NCI-H1930 (cell line): ENCODE data around the gene SUMF1.
"Not testable (repeated sequence)": the region's sequence is repeated elsewhere in the genome, so short reads cannot be mapped to it uniquely, and the experiment has no call there.

Experiments
- DNase-seq, 2 experiments: peaks; one replicate each; lab custom pipeline; 2025; lab: John Stamatoyannopoulos, UW

Gene SUMF1

GRCh38 chr3:4460334-4460733 is 6.7 kb downstream of the SUMF1 start:
- no peak for DNase-seq

GRCh38 chr3:4458961-4459360 is 8.1 kb downstream of the SUMF1 start:
- DNase-seq, result no peak

DNA sequence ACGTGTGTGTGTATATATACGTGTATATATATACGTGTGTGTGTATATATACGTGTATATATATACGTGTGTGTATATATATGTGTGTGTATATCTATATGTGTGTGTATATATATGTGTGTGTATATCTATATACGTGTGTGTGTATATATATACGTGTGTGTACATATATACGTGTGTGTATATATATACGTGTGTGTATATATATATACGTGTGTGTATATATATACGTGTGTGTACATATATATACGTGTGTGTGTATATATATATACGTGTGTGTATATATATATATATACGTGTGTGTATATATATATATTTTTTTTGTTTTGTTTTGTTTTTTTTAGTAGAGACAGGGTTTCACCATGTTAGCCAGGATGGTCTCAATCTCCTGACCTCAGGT is 10.3 kb downstream of the SUMF1 start:
- DNase-seq, result not testable (repeated sequence)

- DNase-seq, result no peak
Measured at GRCh38 chr3:4454142-4454541, 12.9 kb downstream of the SUMF1 start.

DNA sequence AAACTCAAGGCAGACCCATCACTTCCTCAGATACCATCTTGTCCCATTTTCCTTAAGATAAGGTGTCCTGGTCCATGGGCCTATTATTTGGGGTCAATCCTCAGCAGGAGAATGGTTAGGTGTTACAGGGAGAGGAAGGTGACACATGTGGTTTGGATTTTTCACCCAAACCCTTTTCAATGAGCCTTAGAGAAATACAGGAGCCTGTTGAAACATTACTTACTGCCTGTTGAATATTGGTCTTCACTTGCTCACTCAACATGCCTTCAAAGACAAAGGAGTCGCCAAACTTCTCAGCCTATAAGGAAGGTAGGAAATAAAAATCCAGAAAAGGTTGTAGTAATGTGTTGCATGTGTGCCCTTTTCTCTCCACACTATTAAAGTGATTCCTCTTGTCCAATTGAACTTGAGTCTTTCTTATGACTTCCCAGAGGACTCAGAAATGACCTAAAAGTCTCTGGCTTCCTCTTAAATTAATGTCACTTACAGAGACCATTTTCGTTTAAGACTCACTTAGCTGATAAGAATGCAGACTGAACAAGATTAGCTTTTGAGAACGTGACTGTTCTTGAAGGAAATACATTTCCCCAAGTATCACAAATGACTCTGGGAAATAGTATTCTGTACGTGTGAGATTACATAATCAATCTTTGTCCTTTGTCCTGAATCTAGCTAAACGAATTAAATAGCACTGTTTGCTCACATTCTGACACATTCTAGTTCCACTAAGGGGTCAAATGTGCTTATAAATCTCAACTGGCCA is 17.8 kb downstream of the SUMF1 start:
- DNase-seq, result no peak

DNA sequence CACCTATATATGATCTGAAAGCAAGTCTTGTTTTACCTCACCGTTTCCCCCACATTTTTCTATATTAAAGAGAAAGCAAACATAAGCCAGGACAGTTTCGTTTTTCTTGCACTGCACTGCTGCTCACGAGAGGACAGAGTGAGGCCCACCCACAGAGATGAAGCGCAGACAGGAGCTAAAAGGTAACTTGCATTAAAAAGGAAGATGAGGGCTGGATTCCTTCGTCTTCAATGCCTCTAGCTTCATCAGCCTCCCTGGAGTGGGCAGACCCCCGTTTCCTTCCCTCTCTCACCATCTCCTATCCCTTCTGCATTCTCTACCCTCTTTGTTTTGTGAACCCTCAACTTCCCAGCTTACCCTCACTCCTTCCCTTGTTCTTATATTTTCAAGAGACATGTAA is 18.9 kb downstream of the SUMF1 start:
- DNase-seq, result no peak

DNA sequence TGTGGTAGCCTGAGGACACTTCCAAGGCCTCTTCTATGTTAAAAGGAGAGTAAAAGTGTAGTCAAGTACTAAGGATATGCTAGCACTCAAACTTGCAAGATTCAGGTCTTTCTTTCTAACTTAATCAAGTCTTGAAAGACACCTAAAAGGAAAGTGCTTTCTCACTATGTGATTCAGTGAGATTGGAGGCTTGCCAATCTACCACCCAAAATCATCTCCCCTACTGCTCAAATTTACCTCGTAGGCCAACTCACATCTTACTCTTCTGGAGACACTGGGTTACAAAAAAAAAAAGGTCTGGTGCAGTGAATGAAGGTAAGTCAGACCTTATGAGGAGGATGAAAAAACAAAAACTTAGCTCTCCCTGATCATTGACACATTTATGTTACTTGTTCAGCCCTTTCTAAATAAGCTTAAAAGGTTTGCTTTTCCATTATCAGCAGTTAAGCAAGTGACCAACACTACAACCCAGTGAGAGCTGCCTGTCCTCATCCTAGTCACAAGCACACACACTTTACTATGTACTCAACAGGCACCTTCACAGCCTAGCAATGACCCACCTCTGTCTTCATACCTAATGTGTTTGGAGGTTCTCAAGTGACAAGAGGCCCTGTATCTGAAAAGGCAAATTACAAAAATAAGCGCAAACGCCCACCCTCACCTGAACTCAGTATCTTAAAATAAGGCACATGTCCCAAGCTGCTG is 19.6 kb downstream of the SUMF1 start:
- DNase-seq, result no peak

GRCh38 chr3:4440951-4441350 is 26.1 kb downstream of the SUMF1 start:
- DNase-seq, result no peak

DNA sequence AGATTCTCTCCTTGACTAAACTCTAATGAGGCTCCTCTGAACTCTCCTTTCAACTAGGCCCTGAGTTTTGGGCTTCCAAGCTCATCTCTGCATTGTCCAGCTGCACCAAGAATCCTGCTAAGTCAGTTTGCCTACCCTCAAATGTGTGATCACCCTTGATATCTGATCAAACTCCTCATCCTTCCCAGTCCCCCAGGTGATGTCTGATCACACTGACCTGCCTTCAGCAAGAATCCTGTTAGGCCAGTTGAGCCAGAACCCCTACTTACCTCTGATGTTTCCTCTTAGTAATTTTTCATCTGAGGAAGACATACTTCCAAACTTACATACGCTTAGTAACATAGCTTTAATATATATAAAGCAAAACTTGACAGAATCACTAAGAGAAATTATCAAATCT is 28.8 kb downstream of the SUMF1 start:
- no peak for DNase-seq

DNA sequence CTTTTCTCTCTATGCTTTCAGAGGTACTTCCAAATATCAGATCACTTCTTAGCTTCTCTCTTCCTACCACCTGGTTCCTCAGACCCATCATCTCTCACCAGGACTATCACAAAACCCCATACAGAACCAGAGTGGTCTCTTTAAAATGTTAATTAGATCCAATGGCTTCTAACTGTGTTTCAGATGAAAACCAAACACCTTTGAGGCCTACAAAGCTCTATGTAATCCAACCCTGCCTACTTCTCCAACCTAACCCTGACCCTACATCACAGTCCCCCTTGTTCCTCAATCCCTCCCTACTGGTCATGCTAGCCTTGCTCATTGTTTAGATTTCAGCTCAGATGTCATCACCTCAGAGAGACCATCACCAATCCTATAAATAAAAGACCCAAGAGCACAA is 34.8 kb downstream of the SUMF1 start:
- DNase-seq, result no peak

- no peak for DNase-seq
Measured at GRCh38 chr3:4429648-4430350, 37.3 kb downstream of the SUMF1 start.

- no peak for DNase-seq
Measured at GRCh38 chr3:4426782-4427344, 40.2 kb downstream of the SUMF1 start.

- no peak for DNase-seq
Measured at GRCh38 chr3:4426261-4426781, 40.7 kb downstream of the SUMF1 start.

GRCh38 chr3:4425707-4426106 is 41.4 kb downstream of the SUMF1 start:
- DNase-seq, result no peak

- DNase-seq, result no peak
Measured at GRCh38 chr3:4425055-4425454, 42.0 kb downstream of the SUMF1 start.

DNA sequence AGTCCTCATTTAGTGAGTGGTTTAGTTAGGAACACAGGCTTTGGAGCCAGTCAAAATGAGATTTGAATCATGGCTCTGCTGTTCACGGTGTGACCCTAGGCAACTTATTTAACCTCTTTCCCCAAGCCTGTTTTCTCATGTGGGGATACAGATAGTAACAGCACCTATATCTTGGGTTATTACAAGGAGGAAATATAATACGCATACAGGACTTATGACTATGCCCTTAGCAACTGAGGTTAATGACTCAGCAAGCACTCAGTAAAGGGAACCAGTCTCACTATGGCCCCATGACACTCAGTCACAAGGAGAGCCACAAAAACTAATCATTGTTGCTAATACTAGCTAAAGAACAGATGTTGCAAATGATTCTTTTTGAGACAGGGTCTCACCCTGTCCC is 45.9 kb downstream of the SUMF1 start:
- no peak for DNase-seq

DNA sequence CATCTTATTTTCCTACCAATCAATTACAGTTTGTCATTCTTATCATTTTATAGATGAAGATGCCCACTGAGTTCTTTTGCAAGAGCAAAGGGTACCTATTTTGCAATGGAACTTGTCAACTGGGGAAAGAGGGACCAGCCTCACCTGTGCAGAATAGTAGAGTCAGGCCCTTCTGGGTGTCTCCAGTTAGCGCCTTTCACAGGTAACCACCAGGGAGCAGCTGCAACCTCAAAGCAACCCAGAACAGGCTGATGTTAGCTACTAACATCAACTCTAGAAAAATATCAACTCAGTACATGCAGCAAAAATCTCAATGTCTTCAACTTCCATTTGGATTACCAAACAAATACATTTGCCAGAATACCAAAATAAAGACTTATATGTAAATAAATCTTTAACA is 47.1 kb downstream of the SUMF1 start:
- DNase-seq, result no peak

GRCh38 chr3:4419386-4419785 is 47.7 kb downstream of the SUMF1 start:
- DNase-seq, result no peak

DNA sequence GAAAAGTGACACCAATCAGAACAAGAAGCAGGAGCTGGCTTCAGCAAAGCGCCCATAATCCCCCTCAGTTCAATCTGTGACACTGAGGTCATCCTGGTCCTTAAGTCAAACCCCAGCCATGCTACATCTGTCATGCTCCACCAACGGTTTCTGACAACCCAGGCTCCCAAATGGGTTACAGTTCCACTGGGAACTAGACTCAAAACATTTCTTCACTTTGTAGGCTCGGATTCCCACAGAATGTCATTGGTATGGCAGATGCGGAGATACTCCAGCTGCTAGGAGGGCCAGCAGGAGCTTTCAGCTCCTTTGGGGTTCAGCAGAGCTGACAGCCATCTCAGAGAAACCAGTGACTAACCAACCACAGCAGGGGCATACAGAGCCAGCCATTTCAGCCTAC is 48.9 kb downstream of the SUMF1 start:
- DNase-seq, result no peak

DNA sequence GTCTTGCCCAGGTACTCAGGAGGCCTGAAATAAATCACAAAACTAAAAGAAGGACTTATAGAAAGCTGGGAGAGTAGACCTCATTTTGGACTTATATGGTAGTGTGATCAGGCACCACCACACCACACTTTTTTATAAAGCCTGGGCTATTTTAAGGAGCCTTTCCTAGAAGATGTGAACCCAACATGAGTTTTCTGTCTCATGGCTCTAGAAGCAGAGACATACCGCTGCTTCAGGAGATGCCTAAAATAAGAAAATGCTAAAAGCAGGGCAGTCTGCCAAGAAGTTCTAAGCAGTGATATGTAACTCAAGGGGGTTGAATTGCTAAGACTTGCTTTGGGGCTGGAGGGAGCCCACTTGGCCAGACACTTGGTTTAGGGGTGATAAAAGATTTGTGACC is 49.6 kb downstream of the SUMF1 start:
- DNase-seq, result no peak

DNA sequence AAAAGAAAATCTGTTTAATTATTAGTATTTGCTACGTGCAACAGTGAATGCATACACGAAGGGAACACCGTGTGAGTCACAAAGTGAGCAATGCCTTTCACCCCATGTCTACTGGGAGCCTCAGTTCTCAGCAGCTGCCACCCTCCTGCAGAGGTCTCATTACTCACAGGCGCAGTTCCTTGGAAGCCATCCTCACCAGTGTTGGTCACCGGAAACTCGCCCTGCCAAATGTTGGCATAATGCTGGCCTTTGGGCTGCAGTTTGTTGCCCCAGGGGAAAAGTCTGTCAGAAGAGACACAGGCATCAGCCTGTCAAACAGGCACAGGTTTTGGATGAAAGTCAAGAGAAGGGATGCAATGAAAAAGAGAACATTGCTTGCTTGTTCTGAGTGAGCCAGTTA is 50.1 kb downstream of the SUMF1 start:
- no peak for DNase-seq

DNA sequence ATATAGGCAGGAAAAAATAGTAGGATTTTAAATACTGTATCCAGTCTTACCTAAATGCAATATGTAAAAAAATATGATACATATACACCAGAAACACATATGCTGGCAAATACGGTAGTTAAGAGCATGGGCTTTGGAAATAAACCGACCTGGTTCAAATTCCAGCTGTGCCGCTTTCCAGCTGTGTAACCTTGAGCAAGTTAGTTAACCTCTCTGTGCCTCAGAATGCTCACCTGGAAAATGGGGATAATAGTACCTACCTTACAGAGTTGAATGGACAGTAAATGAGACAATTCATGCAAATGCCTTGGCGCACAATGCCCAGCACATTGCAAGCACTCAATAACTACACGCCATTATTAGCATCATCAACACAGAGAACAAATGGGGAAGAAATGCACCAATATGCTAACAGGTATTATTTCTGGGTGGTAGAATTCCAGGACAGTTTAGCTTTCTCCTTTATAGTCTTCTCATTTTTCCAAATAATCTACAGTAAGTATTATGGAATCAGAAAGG is 50.6 kb downstream of the SUMF1 start:
- DNase-seq, result no peak
